NCI-H774 (cell line): Measurements from ENCODE around the gene MAPK11.
A peak's percentile ranks its signal among the peaks of the same experiment; 100 is the strongest.

ENCODE experiments used
- DNase-seq: peaks from one replicate; lab custom pipeline; 2025; lab: John Stamatoyannopoulos, UW

Gene MAPK11

GRCh38 chr22:50248196-50249081, 21.7 kb downstream of the MAPK11 start:
- no peak for DNase-seq

- peak; percentile 65 for DNase-seq
These were observed 22.4 kb downstream of the MAPK11 start for GRCh38 chr22:50247748-50248147.

- no peak for DNase-seq
These were observed 23.7 kb downstream of the MAPK11 start for GRCh38 chr22:50246242-50247175.

GRCh38 chr22:50245214-50246072, 24.7 kb downstream of the MAPK11 start:
- no peak for DNase-seq

GRCh38 chr22:50244420-50245213, 25.6 kb downstream of the MAPK11 start, which contains the start of gene TUBGCP6:
Gene TUBGCP6 (minus strand): TSS chr22:50245023. CDS start chr22:50244459, 564 bp downstream.
- DNase-seq = peak; percentile 74

GRCh38 chr22:50243685-50244419, 26.3 kb downstream of the MAPK11 start:
- DNase-seq = no peak

- no peak for DNase-seq
These were observed 27.7 kb downstream of the MAPK11 start for GRCh38 chr22:50242406-50242949.

GRCh38 chr22:50238755-50239154, 31.4 kb downstream of the MAPK11 start:
- DNase-seq = no peak

- DNase-seq = no peak
These were observed 33.3 kb downstream of the MAPK11 start for GRCh38 chr22:50236731-50237409.

GRCh38 chr22:50233223-50233622, 37.0 kb downstream of the MAPK11 start:
- no peak for DNase-seq

- DNase-seq = no peak
These were observed 37.6 kb downstream of the MAPK11 start for GRCh38 chr22:50232481-50233151.

- no peak for DNase-seq
These were observed 40.8 kb downstream of the MAPK11 start for GRCh38 chr22:50229370-50229769.

GRCh38 chr22:50228366-50228765, 41.8 kb downstream of the MAPK11 start:
- DNase-seq = no peak

- DNase-seq = no peak
These were observed 42.5 kb downstream of the MAPK11 start for GRCh38 chr22:50227579-50228215.

- DNase-seq = no peak
These were observed 43.4 kb downstream of the MAPK11 start for GRCh38 chr22:50226875-50227165.

- no peak for DNase-seq
These were observed 43.9 kb downstream of the MAPK11 start for GRCh38 chr22:50226063-50226874.

- DNase-seq = no peak
These were observed 44.8 kb downstream of the MAPK11 start for GRCh38 chr22:50225200-50225969.
